ENCODE data around the gene CIP2A.

DNA sequence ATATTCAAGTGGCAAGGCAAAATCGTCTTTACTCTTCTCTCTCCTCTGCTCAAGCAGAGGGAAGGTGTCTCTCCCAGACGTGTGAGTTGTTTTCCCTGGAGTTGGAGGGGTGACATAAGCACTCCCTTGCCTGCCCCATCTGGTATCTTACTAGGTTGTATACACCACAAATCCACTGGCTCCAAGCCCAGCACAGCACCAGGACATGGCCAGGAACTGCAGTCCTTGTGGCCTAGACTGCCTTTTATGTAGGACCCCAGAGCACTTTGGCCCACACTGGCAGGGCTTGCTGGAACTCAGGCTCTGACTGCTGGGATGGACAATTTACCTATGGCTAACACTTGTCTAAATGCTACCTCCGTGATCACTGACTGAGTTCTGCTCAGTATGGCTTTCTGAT, 34.3 kb upstream of the CIP2A start:
- TF ChIP-seq, protein P1, sequence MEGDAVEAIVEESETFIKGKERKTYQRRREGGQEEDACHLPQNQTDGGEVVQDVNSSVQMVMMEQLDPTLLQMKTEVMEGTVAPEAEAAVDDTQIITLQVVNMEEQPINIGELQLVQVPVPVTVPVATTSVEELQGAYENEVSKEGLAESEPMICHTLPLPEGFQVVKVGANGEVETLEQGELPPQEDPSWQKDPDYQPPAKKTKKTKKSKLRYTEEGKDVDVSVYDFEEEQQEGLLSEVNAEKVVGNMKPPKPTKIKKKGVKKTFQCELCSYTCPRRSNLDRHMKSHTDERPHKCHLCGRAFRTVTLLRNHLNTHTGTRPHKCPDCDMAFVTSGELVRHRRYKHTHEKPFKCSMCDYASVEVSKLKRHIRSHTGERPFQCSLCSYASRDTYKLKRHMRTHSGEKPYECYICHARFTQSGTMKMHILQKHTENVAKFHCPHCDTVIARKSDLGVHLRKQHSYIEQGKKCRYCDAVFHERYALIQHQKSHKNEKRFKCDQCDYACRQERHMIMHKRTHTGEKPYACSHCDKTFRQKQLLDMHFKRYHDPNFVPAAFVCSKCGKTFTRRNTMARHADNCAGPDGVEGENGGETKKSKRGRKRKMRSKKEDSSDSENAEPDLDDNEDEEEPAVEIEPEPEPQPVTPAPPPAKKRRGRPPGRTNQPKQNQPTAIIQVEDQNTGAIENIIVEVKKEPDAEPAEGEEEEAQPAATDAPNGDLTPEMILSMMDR (IDR thresholded peaks at IDR 0.05 in 4 of 5, conservative IDR thresholded peaks at IDR 0.05 in 1 of 5) = no peak
- no peak for TF ChIP-seq POLR2A (IDR thresholded peaks at IDR 0.05)

Measured in gastrocnemius medialis (tissue), 4 donors.